Karpas-422 (cell line): ENCODE results near the gene SNRNP40. TPM values are rescaled to one million over a fixed set of nuclear protein-coding genes. Genes with fewer than 3 reads are reported as not detected.

Experiments
- total RNA-seq: library from RNA; depleted of rRNA; stranded (reverse); fragments of >200 nt; shearing (Covaris generic); gene quantifications from 2 replicates; pipeline ENCODE4 v1.2.3, GENCODE V29; 2014; ENCODE audit warnings: low replicate concordance; rRNA removed

The SNRNP40 gene
- total RNA-seq, 1 experiment from 2014 or later: 106 TPM

Other genes starting within 250 kb of the SNRNP40 start
- 64.0 and 96.2 TPM in 2 replicates for gene PUM1, start 231.1 kb downstream of the SNRNP40 start, total RNA-seq
- not detected in 2 replicates for gene NKAIN1, start 56.9 kb downstream of the SNRNP40 start, total RNA-seq
- gene ZCCHC17, start 244 bp upstream of the SNRNP40 start, total RNA-seq: 18.5 and 19.3 TPM in 2 replicates
- not detected in 2 replicates for gene FABP3, start 76.3 kb upstream of the SNRNP40 start, total RNA-seq
- gene SERINC2, start 116.4 kb upstream of the SNRNP40 start, total RNA-seq: 2.7 and 3.2 TPM in 2 replicates